Stomach smooth muscle (tissue), 2 donors: ENCODE data around the gene NME7.

Experiments
- H3K27ac ChIP-seq: one replicate; pipeline ENCODE4 v1.7.0; 2013; ENCODE audit warnings: mild to moderate bottlenecking, low read length, inconsistent platforms
- H3K27me3 ChIP-seq, 2 donors: one replicate each; pipeline ENCODE4 v1.7.0; 2013; ENCODE audit warnings: low read length in 2 of 2; ENCODE audit not compliant: insufficient read depth in 2 of 2, control insufficient read depth in 1 of 2
- H3K36me3 ChIP-seq, 2 donors: one replicate each; pipeline ENCODE4 v1.7.0; 2013; ENCODE audit warnings: low read length in 2 of 2; ENCODE audit not compliant: control insufficient read depth in 2 of 2, insufficient read depth in 2 of 2
- H3K4me1 ChIP-seq: one replicate; pipeline ENCODE4 v1.7.0; 2013; ENCODE audit warnings: low read length; ENCODE audit not compliant: control insufficient read depth, insufficient read depth
- H3K4me3 ChIP-seq, 2 donors: one replicate each; pipeline ENCODE4 v1.7.0; 2013; ENCODE audit warnings: low read length in 2 of 2
- H3K9ac ChIP-seq, 2 donors: one replicate each; pipeline ENCODE4 v1.7.0; 2013; ENCODE audit warnings: low read length in 2 of 2, mild to moderate bottlenecking in 1 of 2
- H3K9me3 ChIP-seq, 2 donors: one replicate each; pipeline ENCODE4 v1.7.0; 2013; ENCODE audit warnings: low read length in 2 of 2; ENCODE audit not compliant: control insufficient read depth in 2 of 2
- donor health status: healthy.
- donor health status: Pancreatic carcinoma.

The NME7 gene

DNA sequence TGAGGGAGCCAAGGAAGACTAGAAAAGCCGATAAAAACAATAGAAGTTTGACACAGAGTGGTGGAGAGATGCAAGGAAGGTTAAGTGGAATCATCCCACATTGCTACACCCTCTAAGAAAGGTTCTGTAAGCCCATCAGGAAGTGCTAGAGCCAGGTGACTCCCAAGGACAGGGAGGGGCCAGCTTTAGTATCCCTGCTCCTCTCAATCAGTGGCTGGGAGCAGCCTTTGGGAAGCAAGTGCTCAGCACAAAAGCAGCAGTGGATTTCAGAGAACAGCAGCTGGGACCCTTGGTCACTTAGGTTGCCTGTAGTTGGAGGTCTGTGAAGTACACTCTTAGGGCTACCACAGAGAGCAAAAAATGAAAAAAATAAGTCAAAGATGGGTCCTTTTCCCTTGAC lies 42.5 kb downstream of the NME7 start:
- no peaks in the 10 kb centered on the region for H3K36me3 ChIP-seq
- no peak overlapping the region for H3K9ac ChIP-seq
- no peak overlapping the region for H3K27ac ChIP-seq
- H3K9me3 ChIP-seq = no peaks in the 10 kb centered on the region
- H3K4me3 ChIP-seq = no peak overlapping the region
- H3K27me3 ChIP-seq = no peaks in the 10 kb centered on the region
- no peaks in the 10 kb centered on the region for H3K4me1 ChIP-seq

DNA sequence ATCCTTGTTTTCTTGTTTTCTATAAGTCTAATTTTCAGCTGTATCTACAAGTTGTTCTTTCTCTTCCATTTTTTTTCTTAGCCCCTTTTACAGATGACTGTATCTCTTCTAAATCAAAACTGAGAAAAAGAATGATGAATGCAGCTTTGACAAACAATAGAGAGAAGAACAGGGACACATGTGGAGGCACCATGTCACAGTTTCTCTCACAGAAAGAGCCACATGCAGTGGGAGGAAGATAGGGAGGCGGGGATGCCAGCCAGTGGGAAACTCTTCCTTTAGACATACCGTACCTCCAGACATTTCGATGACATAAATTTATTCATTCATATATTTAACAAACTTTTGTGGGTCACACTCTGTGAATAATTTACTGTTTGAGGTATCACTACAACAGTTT lies 45.5 kb downstream of the NME7 start:
- H3K4me1 ChIP-seq = no peaks in the 10 kb centered on the region
- H3K27ac ChIP-seq = no peak overlapping the region
- no peak overlapping the region for H3K4me3 ChIP-seq
- no peak overlapping the region for H3K9ac ChIP-seq
- no peaks in the 10 kb centered on the region for H3K9me3 ChIP-seq
- H3K27me3 ChIP-seq = no peaks in the 10 kb centered on the region
- no peaks in the 10 kb centered on the region for H3K36me3 ChIP-seq

DNA sequence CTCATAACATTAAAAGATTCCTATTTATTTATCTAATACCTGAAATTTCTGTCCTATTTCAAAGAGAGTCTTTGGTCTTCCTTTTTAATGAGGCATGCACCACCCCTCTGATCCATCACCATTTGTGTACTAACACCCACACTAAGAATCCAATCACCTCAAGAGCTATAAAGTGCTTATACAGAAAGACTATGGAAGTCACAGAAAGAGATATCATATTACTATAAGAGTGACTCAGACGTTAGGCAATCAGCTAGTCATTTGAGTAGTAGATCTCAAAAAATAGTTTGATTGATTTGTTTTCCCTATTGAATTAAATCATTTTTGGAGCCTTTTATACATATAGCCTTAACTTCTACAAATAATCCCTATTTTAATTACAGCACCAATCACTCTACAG lies 46.1 kb downstream of the NME7 start:
- Histone ChIP-seq H3K4me1 (no peaks in the 10 kb centered on the region), H3K36me3 (peaks cover 0 to under 1% of the 10 kb centered on the region in 2 donors), H3K9ac (no peak overlapping the region), H3K9me3 (no peaks in the 10 kb centered on the region), H3K27me3 (no peaks in the 10 kb centered on the region), H3K27ac (no peak overlapping the region), H3K4me3 (no peak overlapping the region)

DNA sequence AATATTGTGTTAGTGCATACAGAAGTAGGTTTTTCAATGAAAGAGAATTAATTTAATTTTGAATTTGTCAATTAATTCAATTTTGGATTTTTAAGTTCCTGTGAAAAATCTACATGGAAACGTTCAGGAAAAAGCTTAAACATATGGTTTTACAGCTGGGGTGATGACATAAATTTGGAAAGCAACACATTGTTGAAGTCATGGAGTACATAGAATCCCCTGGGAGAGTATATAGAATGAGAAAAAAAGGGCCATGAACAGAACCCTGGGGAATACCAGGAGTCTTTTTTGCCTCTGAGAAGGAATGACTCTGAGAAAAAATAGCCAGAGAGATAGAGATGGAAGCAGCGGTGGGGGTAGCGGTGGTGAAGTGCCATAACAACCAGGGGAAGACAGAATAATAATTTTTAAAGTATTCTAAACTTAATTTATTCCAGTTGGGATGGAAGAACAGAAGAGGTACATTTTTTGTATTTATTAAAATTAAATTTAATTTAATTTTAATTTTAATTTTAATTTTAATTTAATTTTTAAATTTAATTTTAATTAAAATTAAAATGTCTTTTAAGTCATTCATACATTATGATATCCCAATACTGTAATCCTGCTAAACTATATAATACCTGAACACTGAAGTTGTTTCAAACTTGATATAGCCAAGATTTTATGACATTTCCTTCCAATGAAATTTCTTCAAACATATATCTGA lies 48.9 kb downstream of the NME7 start:
- no peaks in the 10 kb centered on the region for H3K4me1 ChIP-seq
- no peak overlapping the region for H3K27ac ChIP-seq
- no peaks in the 10 kb centered on the region for H3K9me3 ChIP-seq
- H3K27me3 ChIP-seq = no peaks in the 10 kb centered on the region
- no peak overlapping the region for H3K4me3 ChIP-seq
- peaks cover 0 to 3% of the 10 kb centered on the region in 2 donors for H3K36me3 ChIP-seq
- H3K9ac ChIP-seq = no peak overlapping the region

DNA sequence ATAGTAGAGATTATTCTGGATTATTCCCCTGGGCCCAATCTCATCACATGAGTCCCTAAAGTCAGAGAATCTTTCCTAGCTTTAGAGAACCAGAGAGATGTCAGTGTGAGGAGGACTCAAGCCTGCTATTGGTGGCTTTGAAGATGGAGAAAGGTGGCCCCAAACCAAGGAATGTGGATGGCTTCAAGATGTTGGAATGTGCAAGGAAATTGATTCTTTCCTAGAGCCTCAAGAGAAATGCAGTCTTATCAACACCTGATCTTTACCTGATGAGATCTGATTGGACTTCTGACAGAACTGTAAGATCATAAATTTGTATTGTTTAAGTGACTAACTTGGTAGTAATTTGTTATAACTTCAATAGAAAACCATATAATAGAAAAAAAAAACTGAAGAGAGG lies 51.0 kb downstream of the NME7 start:
- Histone ChIP-seq H3K9me3 (no peaks in the 10 kb centered on the region), H3K4me3 (no peak overlapping the region), H3K27me3 (no peaks in the 10 kb centered on the region), H3K4me1 (no peaks in the 10 kb centered on the region), H3K27ac (no peak overlapping the region), H3K9ac (no peak overlapping the region), H3K36me3 (peaks cover 0 to 3% of the 10 kb centered on the region in 2 donors)

DNA sequence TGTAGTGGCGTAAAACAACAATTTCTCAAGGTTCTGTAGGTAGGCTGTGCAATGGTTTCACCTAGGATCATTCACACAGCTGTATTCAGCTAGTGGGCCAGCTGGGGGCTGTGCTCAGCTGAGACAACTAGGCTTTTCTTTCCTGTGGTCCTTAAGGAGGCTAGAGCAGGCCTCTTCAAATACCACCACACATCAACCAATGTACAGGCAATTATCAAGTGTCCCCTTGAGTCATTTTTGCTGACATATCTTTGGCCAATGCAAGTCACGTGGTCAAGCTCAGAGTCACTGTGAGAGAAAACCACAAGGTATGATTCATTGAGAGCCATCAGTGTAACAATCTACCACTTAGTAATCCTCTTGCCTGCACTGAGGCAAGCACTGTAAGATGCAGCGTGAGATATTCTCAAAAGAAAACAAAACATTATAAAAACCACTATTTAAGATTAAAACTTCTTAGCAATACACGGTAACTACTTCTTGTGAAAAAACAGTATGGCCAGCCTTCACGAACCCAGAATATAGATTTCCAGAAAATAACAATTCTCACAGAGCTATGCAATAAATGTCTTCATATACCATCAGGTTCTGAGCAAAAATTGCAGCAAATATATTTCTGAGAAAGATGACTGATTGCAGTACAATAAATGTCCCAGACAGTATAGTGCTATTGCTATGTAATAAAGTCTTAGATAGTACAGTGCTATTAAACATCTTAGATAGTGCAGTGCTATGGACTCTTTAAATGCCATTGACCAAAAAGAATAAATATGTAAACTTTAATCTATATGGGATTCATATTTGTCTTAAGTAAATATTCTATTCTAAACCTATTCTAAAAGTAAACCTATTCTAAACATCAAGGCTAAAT lies 55.3 kb downstream of the NME7 start:
- Histone ChIP-seq H3K9ac (no peak overlapping the region), H3K36me3 (peaks cover 0 to 3% of the 10 kb centered on the region in 2 donors), H3K4me1 (no peaks in the 10 kb centered on the region), H3K9me3 (no peaks in the 10 kb centered on the region), H3K4me3 (no peak overlapping the region), H3K27me3 (no peaks in the 10 kb centered on the region), H3K27ac (no peak overlapping the region)

DNA sequence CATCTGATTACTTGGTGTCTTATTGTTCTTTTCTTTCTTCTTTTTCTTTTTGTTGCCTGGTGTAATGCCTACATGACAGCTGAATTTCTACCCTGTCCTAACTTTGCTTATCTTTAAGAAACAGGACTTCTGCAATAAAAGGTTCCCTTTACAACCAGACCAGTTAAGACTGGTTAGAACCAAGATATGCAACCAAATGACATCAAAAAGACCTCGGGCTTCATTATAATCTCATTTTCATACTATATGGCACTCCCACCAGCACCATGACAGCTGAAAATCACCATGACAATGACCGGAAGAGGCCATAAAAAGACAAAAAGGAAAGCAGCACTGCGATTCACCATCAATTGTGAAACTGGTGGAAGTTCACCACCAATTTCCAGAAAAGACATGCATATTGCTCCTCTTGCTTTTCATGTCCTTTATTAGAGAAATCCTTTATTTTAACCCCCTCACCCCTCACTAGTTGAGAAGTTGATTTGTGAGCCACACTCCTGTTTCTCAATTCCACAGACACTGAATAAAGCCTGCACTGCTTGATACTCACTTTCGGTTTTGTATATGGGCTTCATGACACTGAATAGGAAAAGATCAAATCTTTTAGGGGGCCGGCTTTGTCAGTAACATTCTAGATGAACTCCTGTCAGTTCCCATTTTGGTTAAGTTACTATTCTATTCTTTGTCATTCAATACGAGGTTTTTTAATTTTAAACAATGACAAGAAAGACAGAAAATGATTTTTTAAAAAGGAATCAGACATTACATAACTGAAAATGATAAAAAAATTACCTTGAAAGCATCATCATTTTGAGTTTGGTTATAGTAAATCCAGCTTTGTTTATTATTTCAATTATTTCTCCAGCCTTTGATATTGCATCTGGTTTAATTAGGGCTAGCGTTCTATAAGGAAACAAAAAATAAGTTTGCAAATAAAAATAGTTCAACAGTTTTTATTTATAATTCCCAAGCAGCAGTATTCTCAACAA lies 58.1 kb downstream of the NME7 start:
- H3K4me1 ChIP-seq = no peaks in the 10 kb centered on the region
- H3K27ac ChIP-seq = no peak overlapping the region
- peaks cover 3 to 4% of the 10 kb centered on the region in 2 donors for H3K36me3 ChIP-seq
- no peak overlapping the region for H3K4me3 ChIP-seq
- H3K9me3 ChIP-seq = no peaks in the 10 kb centered on the region
- H3K9ac ChIP-seq = no peak overlapping the region
- no peaks in the 10 kb centered on the region for H3K27me3 ChIP-seq

DNA sequence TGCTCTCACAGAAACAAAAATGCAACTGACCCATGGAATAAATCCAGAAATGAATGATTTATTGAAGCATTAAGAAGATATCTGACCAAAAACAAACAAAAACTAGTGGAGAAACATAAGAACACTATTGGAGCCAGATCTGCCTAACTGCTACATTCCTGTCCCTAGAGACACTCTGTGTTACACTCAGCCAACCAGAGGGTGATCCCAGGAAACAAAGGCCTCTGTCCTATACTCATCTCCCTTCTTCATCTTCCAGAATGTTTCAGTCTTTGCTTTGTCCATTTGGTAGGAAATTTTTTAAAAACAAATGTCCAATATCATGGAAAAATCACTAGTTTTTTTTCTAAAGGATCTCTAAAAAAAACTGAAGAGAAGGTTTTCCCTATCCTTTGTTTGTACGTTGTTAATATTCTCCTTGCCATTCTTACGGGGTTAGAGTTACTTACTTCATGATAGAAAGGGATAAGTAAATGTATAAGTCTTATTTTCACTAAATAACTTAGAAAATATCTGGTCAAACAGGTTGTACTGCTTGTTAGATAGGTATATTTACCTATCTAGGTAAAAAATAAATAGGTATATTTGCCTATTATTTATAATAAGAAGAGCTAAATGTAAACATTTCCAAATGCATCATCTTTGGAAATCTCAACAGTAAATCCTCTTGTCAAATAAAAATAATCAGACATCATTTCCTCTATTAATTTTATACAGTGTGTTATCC lies 59.1 kb downstream of the NME7 start:
- no peaks in the 10 kb centered on the region for H3K9me3 ChIP-seq
- H3K27ac ChIP-seq = no peak overlapping the region
- peaks cover 3 to 4% of the 10 kb centered on the region in 2 donors for H3K36me3 ChIP-seq
- H3K4me1 ChIP-seq = no peaks in the 10 kb centered on the region
- H3K9ac ChIP-seq = no peak overlapping the region
- H3K27me3 ChIP-seq = no peaks in the 10 kb centered on the region
- H3K4me3 ChIP-seq = no peak overlapping the region

DNA sequence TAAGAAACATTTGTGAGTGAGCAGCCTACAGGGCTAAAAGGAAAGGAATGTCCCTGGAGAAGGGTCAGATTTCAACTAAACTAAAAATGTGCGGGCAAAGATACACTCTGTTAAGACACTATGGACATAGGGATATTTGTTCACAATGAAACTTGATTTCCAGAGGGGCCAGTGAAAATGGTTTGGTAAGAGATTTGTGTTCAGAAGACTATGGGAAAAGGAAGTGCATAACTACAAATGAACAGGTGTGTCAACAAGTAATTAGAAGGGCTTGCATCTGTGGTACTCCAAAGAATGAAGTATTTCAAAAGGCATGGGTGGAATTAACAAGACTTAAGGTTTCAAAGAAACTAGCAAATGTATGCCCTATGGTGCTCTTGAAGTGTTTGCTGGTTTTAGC lies 60.4 kb downstream of the NME7 start:
- peaks cover 4 to 6% of the 10 kb centered on the region in 2 donors for H3K36me3 ChIP-seq

DNA sequence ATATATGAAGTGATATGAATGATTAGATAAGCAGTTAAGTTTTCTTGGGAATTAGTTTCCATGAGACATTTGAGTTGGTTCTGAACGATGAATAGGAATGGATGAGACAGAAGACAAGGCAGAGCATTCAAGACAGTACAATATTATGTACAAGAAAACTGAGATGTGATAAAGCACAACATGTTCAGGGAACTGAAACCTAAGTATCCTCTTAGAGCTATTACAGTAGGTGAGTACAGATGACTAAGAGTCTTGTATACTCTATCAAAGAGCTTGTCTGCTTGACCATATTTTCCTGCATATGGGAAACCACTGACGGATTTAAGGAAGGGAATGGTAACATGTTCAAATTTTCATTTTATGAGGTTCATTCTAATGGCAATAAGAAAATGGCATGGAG lies 61.6 kb downstream of the NME7 start:
- no peaks in the 10 kb centered on the region for H3K9me3 ChIP-seq
- no peaks in the 10 kb centered on the region for H3K4me1 ChIP-seq
- H3K36me3 ChIP-seq = peaks cover 4 to 7% of the 10 kb centered on the region in 2 donors
- H3K4me3 ChIP-seq = no peak overlapping the region
- H3K27me3 ChIP-seq = no peaks in the 10 kb centered on the region
- H3K27ac ChIP-seq = no peak overlapping the region
- no peak overlapping the region for H3K9ac ChIP-seq

More for the DNA sequence above, 60.4 kb downstream of the NME7 start:
- Histone ChIP-seq H3K9me3 (no peaks in the 10 kb centered on the region), H3K27me3 (no peaks in the 10 kb centered on the region), H3K27ac (no peak overlapping the region), H3K4me1 (no peaks in the 10 kb centered on the region), H3K4me3 (no peak overlapping the region), H3K9ac (no peak overlapping the region)
